HepG2 (cell line): Measurements from ENCODE around the gene BBLN. TPM values are rescaled to one million over a fixed set of nuclear protein-coding genes. Genes with fewer than 3 reads are reported as not detected.

Source experiments
- ATF6 ChIP-seq: sonication (generic); formaldehyde crosslinking; conservative IDR thresholded peaks from 2 replicates; pipeline ENCODE4 v1.4.0; 2020; ENCODE audit warnings: missing genetic modification reagents
- CAMTA2 ChIP-seq: sonication (generic); formaldehyde crosslinking; IDR thresholded peaks from 2 replicates; pipeline ENCODE4 v1.4.0; 2020; ENCODE audit warnings: mild to moderate bottlenecking, missing genetic modification reagents, borderline replicate concordance
- FOXO1 ChIP-seq: sonication (generic); formaldehyde crosslinking; IDR thresholded peaks from 2 replicates; pipeline ENCODE4 v1.4.0; 2020; ENCODE audit warnings: missing genetic modification reagents
- GFI1 ChIP-seq: sonication (generic); formaldehyde crosslinking; IDR thresholded peaks from 2 replicates; pipeline ENCODE4 v1.5.0; 2020; ENCODE audit warnings: missing genetic modification reagents, mild to moderate bottlenecking, borderline replicate concordance
- HOXA9 ChIP-seq: sonication (generic); formaldehyde crosslinking; IDR thresholded peaks from 2 replicates; pipeline ENCODE4 v1.8.1; 2022; ENCODE audit warnings: missing genetic modification reagents, mild to moderate bottlenecking, moderate library complexity, borderline replicate concordance
- KAT7 ChIP-seq: IDR thresholded peaks from 2 replicates; pipeline ENCODE4 v1.6.1; 2018; ENCODE audit warnings: borderline replicate concordance, missing compliant biosample characterization
- NCOA1 ChIP-seq: sonication (generic); formaldehyde crosslinking; IDR thresholded peaks from 2 replicates; pipeline ENCODE4 v1.9.0; 2021; ENCODE audit warnings: missing genetic modification reagents
- SYNCRIP ChIP-seq: fragments of 200-400 bp; formaldehyde crosslinking; IDR thresholded peaks from 2 replicates; pipeline ENCODE4 v1.6.1; 2018; ENCODE audit warnings: mild to moderate bottlenecking, low read depth, low read length; ENCODE audit not compliant: insufficient read depth
- TBX3 ChIP-seq: fragments of 450-650 bp; IDR thresholded peaks from 2 replicates; pipeline ENCODE4 v1.6.1; 2017; ENCODE audit warnings: antibody characterized with exemption, mild to moderate bottlenecking, inconsistent platforms, borderline replicate concordance
- ZNF256 ChIP-seq: sonication (generic); formaldehyde crosslinking; conservative IDR thresholded peaks from 2 replicates; pipeline ENCODE4 v1.4.0; 2020; ENCODE audit warnings: missing genetic modification reagents
- ZNF570 ChIP-seq: sonication (generic); formaldehyde crosslinking; IDR thresholded peaks from 2 replicates; pipeline ENCODE4 v1.4.0; 2020; ENCODE audit warnings: mild to moderate bottlenecking, missing genetic modification reagents, borderline replicate concordance
- ZNF589 ChIP-seq: sonication (generic); formaldehyde crosslinking; conservative IDR thresholded peaks from 2 replicates; pipeline ENCODE4 v1.8.0; 2022; ENCODE audit warnings: mild to moderate bottlenecking, moderate library complexity, missing genetic modification reagents
- ZNF781 ChIP-seq: sonication (generic); formaldehyde crosslinking; IDR thresholded peaks from 2 replicates; pipeline ENCODE4 v1.5.1; 2020; ENCODE audit warnings: borderline replicate concordance, mild to moderate bottlenecking, missing genetic modification reagents; ENCODE audit errors: not compliant biosample characterization
- ZNF792 ChIP-seq: IDR thresholded peaks from 2 replicates; pipeline ENCODE4 v1.6.1; 2016
- polyA plus RNA-seq, 8 experiments: library from polyadenylated mRNA; depleted of rRNA in 3 of 8; stranded (reverse) in 7 of 8; unstranded in 1 of 8; fragments of >200 nt; fragmentation: Illumina TruSeq in 4 of 8; extraction: Trizol in 4 of 8; gene quantifications; 2 replicates each; pipeline versions ENCODE4 v1.2.1 to v1.2.3, GENCODE V29; 2011 to 2016; ENCODE audit warnings: low read depth in 4 of 8, missing spikeins in 1 of 8, mixed read lengths in 1 of 8; ENCODE audit not compliant: insufficient read depth in 1 of 8
- total RNA-seq, 5 experiments: library from RNA; depleted of rRNA; stranded (reverse); fragments of >200 nt; fragmentation: Illumina TruSeq; extraction: Trizol; gene quantifications; 2 replicates each; pipeline ENCODE4 v1.2.3, GENCODE V29; 2016; ENCODE audit warnings: low read depth in 1 of 5
- TF ChIP-seq, protein P1 (sequence below): IDR thresholded peaks from 2 replicates; pipeline ENCODE4 v1.6.1; 2016; ENCODE audit warnings: mild to moderate bottlenecking
- TF ChIP-seq, protein P2 (sequence below): sonication (generic); formaldehyde crosslinking; IDR thresholded peaks from 2 replicates; pipeline ENCODE4 v1.8.0; 2022; ENCODE audit warnings: missing genetic modification reagents, mild to moderate bottlenecking, inconsistent platforms, borderline replicate concordance
- TF ChIP-seq, protein P3 (sequence below): sonication (generic); formaldehyde crosslinking; IDR thresholded peaks from 2 replicates; pipeline ENCODE4 v1.5.1; 2020; ENCODE audit warnings: missing genetic modification reagents, mild to moderate bottlenecking, borderline replicate concordance

BBLN gene
- total and polyA plus RNA-seq, 2 of the 13 experiments (the other 11 are each of a cell fraction or from before 2014, with no cell fraction given), result 27.6 to 33.1 TPM

- TF ChIP-seq SYNCRIP (no peak), NCOA1 (no peak), ZNF589 (CRISPR knock-in tag) (no peak), KAT7 (CRISPR knock-in tag) (peak; percentile 70; the same call in 1 of the 2 replicates), ZNF792 (CRISPR knock-in tag) (peak; percentile 22; the same call in 1 of the 2 replicates), ATF6 (CRISPR knock-in tag) (no peak), HOXA9 (no peak), ZNF781 (CRISPR knock-in tag) (no peak), CAMTA2 (no peak), ZNF256 (CRISPR knock-in tag) (no peak), FOXO1 (CRISPR knock-in tag) (0 out of 2 replicates have a peak, but pooled peaks have one; percentile 38), GFI1 (CRISPR knock-in tag) (peak; percentile 34; the same call in 1 of the 2 replicates), TBX3 (no peak), ZNF570 (no peak)
- TF ChIP-seq, protein P1, sequence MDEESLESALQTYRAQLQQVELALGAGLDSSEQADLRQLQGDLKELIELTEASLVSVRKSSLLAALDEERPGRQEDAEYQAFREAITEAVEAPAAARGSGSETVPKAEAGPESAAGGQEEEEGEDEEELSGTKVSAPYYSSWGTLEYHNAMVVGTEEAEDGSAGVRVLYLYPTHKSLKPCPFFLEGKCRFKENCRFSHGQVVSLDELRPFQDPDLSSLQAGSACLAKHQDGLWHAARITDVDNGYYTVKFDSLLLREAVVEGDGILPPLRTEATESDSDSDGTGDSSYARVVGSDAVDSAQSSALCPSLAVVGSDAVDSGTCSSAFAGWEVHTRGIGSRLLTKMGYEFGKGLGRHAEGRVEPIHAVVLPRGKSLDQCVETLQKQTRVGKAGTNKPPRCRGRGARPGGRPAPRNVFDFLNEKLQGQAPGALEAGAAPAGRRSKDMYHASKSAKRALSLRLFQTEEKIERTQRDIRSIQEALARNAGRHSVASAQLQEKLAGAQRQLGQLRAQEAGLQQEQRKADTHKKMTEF (CRISPR knock-in tag), result peak; percentile 75
- TF ChIP-seq, protein P2, sequence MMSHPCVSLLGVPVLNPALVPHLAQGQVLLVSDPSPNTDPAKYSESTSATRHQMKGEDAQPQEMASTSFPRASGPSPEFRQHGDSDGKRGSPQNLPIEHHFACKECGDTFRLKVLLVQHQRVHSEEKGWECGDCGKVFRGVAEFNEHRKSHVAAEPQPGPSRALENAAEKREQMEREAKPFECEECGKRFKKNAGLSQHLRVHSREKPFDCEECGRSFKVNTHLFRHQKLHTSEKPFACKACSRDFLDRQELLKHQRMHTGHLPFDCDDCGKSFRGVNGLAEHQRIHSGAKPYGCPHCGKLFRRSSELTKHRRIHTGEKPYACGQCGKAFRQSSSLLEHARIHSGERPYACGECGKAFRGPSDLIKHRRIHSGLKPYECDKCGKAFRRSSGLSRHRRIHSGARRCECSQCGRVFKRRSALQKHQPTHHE, result no peak
- TF ChIP-seq, protein P3, sequence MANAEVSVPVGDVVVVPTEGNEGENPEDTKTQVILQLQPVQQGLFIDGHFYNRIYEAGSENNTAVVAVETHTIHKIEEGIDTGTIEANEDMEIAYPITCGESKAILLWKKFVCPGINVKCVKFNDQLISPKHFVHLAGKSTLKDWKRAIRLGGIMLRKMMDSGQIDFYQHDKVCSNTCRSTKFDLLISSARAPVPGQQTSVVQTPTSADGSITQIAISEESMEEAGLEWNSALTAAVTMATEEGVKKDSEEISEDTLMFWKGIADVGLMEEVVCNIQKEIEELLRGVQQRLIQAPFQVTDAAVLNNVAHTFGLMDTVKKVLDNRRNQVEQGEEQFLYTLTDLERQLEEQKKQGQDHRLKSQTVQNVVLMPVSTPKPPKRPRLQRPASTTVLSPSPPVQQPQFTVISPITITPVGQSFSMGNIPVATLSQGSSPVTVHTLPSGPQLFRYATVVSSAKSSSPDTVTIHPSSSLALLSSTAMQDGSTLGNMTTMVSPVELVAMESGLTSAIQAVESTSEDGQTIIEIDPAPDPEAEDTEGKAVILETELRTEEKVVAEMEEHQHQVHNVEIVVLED (CRISPR knock-in tag), result peak; percentile 74
These were observed 31.9 kb upstream of the BBLN start (continued) for GRCh38 chr9:128127990-128128835.
